Measurements from ENCODE around the gene CCN5.

Gene CCN5

GRCh38 chr20:44720621-44720996 is 5.4 kb downstream of the CCN5 start:
- Mint-ChIP-seq H3K4me3 (no peak overlapping the region), H3K4me1 (peaks cover 5% of the 10 kb centered on the region), H3K27me3 (no peaks in the 10 kb centered on the region), H3K9me3 (no peaks in the 10 kb centered on the region), H3K27ac (no peak overlapping the region)
- DNase-seq (no peak), ATAC-seq (no peak)

DNA sequence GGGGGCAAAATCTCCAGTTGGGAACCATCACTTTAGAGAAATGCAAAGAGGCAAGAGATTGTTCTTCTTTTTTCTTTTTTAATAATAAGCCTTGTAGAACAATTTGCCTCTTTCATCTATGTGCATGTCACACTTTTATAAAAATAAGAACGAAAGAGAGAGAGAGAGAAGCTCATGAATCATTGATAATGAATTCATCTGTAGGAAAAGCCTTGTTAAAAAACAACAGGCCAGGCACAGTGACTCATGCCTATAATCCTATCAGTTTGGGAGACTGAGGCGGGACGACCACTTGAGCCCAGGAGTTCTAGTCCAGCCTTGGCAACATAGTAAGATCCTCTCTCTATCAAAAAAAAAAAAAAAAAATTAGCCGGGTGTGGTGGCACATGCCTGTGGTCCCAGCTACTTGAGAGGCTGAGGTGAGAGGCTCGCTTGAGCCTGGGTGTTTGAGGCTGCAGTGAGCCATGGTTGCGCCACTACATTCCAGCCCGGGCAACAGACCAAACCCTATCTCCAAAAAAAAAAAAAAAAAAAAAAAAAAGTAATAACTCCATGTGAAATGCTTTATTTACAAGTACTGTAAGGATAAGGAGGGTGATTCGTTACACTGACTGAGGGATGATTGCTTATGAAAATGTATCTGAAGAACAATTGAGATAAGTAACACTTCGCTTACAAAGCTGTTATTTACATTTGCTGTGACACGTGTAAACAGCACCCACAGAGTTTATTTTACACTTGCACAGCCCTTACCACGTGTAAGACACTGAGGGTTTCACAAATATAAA is 6.0 kb downstream of the CCN5 start:
- ATAC-seq: no peak
- Mint-ChIP-seq H3K9me3 (no peaks in the 10 kb centered on the region), H3K4me1 (peaks cover 5% of the 10 kb centered on the region), H3K27me3 (no peaks in the 10 kb centered on the region), H3K4me3 (no peak overlapping the region), H3K27ac (no peak overlapping the region)
- DNase-seq: no peak

DNA sequence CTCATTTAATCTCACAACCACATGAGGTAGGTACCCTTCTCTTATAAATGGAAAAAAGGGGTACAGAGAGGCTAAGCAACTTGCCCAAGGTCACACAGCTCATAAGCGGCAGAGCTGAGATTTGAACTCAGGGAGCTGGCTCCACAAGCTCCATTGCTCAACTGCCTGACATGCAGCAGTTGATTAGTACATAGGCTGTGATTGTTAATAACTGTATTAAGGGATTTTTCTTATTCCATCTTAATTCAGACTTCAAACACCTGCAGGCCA is 6.6 kb downstream of the CCN5 start:
- H3K4me3 Mint-ChIP-seq: no peak overlapping the region
- no peak overlapping the region for H3K27ac Mint-ChIP-seq
- H3K4me1 Mint-ChIP-seq: peaks cover 5% of the 10 kb centered on the region
- no peak for ATAC-seq
- H3K9me3 Mint-ChIP-seq: no peaks in the 10 kb centered on the region
- DNase-seq: no peak
- no peaks in the 10 kb centered on the region for H3K27me3 Mint-ChIP-seq

- peaks cover 5% of the 10 kb centered on the region for H3K4me1 Mint-ChIP-seq
- no peaks in the 10 kb centered on the region for H3K9me3 Mint-ChIP-seq
- H3K27me3 Mint-ChIP-seq: no peaks in the 10 kb centered on the region
- H3K27ac Mint-ChIP-seq: peak overlapping the region in 1 of 2 donors; percentile 70
- no peak for ATAC-seq
- H3K4me3 Mint-ChIP-seq: no peak overlapping the region
- DNase-seq: no peak
Measured at GRCh38 chr20:44722990-44723389, 7.8 kb downstream of the CCN5 start.

- H3K27me3 Mint-ChIP-seq: no peaks in the 10 kb centered on the region
- peaks cover 5% of the 10 kb centered on the region for H3K4me1 Mint-ChIP-seq
- DNase-seq: no peak
- H3K9me3 Mint-ChIP-seq: no peaks in the 10 kb centered on the region
- H3K27ac Mint-ChIP-seq: no peak overlapping the region
- no peak overlapping the region for H3K4me3 Mint-ChIP-seq
- no peak for ATAC-seq
Measured at GRCh38 chr20:44723391-44723790, 8.2 kb downstream of the CCN5 start.

DNA sequence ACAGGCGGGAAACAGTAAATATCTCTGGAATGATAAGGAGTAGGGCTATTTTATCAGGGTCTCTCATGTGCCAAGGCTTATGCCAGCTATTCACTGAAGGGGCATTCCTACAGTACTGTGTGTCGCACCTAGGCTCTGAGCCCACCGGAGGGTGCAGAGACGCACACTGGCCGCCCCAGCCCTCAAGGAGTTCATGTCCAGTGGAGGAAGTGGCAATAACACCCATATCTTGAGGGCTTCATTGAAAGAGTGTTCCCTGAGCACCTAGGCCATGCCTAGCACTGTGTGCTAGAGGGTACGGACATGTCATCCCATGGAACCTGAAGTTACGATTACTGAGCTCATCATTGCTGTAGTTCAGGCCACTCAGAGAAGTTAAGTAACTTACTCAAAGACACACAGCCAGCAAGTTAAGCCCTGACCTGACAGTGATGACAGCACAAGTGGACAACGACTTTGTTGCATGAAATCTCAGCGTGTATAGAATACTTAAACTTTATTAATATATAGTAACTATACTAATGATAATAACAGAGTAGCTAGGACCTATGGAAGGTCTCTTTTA is 8.7 kb downstream of the CCN5 start:
- no peaks in the 10 kb centered on the region for H3K9me3 Mint-ChIP-seq
- no peak overlapping the region for H3K4me3 Mint-ChIP-seq
- no peak overlapping the region for H3K27ac Mint-ChIP-seq
- ATAC-seq (no peak), DNase-seq (no peak)
- H3K27me3 Mint-ChIP-seq: no peaks in the 10 kb centered on the region
- H3K4me1 Mint-ChIP-seq: peaks cover 5% of the 10 kb centered on the region

DNA sequence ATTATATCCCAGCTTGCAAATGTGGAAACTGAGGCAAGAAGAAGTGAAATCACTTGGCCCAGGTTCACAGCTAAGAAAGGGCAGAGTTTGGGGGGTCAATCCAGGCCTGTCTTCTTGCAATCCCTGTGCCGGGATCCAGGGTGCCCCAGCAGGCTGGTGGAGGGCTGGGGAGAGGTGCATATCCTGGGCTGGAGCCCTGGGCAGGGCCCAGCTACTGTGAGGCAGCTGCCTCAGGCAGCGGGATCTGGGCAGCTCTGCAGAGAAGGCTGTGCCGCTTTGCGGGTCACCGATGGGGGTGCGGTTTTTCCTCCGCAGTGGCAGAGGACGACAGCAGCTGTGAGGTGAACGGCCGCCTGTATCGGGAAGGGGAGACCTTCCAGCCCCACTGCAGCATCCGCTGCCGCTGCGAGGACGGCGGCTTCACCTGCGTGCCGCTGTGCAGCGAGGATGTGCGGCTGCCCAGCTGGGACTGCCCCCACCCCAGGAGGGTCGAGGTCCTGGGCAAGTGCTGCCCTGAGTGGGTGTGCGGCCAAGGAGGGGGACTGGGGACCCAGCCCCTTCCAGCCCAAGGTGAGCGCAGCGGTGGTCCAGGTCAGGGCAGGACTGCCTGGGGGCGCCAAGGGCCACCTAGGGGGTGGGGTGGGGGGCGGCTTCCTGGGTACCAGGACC is 9.4 kb downstream of the CCN5 start:
- Mint-ChIP-seq H3K9me3 (no peaks in the 10 kb centered on the region), H3K27ac (no peak overlapping the region), H3K4me1 (peaks cover 5% of the 10 kb centered on the region), H3K27me3 (no peaks in the 10 kb centered on the region), H3K4me3 (no peak overlapping the region)
- no peak for DNase-seq
- ATAC-seq: no peak

GRCh38 chr20:44725837-44726236 is 10.7 kb downstream of the CCN5 start:
- no peak for DNase-seq
- H3K27me3 Mint-ChIP-seq: no peaks in the 10 kb centered on the region
- peaks cover 5% of the 10 kb centered on the region for H3K4me1 Mint-ChIP-seq
- no peak overlapping the region for H3K4me3 Mint-ChIP-seq
- H3K27ac Mint-ChIP-seq: no peak overlapping the region
- no peak for ATAC-seq
- no peaks in the 10 kb centered on the region for H3K9me3 Mint-ChIP-seq

DNA sequence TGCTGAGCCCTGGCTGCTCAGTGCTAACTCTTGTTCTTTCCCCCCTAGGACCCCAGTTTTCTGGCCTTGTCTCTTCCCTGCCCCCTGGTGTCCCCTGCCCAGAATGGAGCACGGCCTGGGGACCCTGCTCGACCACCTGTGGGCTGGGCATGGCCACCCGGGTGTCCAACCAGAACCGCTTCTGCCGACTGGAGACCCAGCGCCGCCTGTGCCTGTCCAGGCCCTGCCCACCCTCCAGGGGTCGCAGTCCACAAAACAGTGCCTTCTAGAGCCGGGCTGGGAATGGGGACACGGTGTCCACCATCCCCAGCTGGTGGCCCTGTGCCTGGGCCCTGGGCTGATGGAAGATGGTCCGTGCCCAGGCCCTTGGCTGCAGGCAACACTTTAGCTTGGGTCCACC is 11.9 kb downstream of the CCN5 start:
- ATAC-seq (no peak), DNase-seq (no peak)
- Mint-ChIP-seq H3K27ac (no peak overlapping the region), H3K4me1 (peaks cover 11% of the 10 kb centered on the region), H3K27me3 (no peaks in the 10 kb centered on the region), H3K4me3 (no peak overlapping the region), H3K9me3 (no peaks in the 10 kb centered on the region)

- Mint-ChIP-seq H3K27ac (no peak overlapping the region), H3K9me3 (no peaks in the 10 kb centered on the region), H3K4me3 (no peak overlapping the region)
Measured at GRCh38 chr20:44727651-44728050, 12.5 kb downstream of the CCN5 start.

DNA sequence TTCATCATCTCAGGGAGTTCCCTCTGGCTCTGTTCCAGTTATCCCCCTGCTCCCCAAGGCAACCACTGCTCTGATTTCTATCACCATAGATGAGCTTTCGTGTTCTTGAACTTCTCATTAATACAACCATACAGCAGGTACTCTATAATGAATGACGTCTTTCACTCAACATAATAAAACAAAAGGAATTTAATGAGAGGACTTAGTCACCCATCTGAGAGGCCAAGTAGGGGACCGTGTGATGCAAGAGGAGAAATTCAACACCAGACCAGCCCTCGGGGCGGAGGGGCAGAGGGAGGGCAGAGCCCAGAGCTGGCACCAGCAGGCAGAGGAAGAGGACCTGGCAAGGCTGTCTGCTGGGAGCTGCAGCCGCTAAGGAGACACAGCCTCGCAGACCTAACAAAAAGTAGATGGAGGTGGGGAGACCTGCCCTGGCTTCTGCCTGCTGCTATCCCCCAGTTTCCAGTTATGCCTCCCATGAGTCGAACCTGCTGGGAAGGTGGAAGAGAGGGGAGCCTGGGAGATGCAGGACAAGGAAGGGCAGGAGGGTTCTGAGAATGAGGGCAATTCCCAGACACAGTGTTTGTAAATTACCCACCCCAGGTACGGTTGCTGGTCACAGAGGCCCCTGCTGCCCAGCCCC is 13.8 kb downstream of the CCN5 start:
- ATAC-seq (no peak), DNase-seq (no peak)
- Mint-ChIP-seq H3K4me1 (peaks cover 23% of the 10 kb centered on the region), H3K9me3 (no peaks in the 10 kb centered on the region), H3K27me3 (no peaks in the 10 kb centered on the region), H3K4me3 (no peak overlapping the region), H3K27ac (no peak overlapping the region)

More at GRCh38 chr20:44727651-44728050, 12.5 kb downstream of the CCN5 start:
- H3K4me1 Mint-ChIP-seq: peaks cover 17% of the 10 kb centered on the region
- DNase-seq: no peak
- no peak for ATAC-seq
- H3K27me3 Mint-ChIP-seq: no peaks in the 10 kb centered on the region

DNA sequence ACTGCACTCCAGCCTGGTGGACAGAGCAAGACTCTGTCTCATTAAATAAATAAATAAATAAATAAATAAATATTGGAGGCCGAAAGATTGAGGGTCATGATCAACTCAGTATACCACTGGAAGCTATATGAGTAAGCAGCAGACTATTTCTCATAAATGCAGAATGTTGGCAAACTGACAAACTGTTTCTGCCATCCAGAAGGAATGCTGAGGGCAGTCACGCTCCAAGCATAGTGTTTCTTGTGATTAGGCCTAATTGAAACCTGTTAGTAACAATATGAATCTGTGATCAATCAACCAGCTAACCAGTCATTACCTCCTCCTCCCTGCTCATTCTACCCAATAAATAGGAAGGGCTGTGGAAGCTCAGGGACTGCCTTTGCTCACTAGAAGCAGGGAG is 15.3 kb downstream of the CCN5 start:
- peaks cover 23% of the 10 kb centered on the region for H3K4me1 Mint-ChIP-seq

GRCh38 chr20:44731657-44732056 is 16.5 kb downstream of the CCN5 start:
- Mint-ChIP-seq H3K4me1 (peaks cover 33% of the 10 kb centered on the region), H3K27ac (no peak overlapping the region), H3K27me3 (no peaks in the 10 kb centered on the region), H3K4me3 (no peak overlapping the region), H3K9me3 (peaks cover 0 to 8% of the 10 kb centered on the region in 2 donors)
- no peak for ATAC-seq
- DNase-seq: no peak

More for the DNA sequence above, 15.3 kb downstream of the CCN5 start:
- ATAC-seq: no peak
- H3K9me3 Mint-ChIP-seq: no peaks in the 10 kb centered on the region
- H3K27me3 Mint-ChIP-seq: no peaks in the 10 kb centered on the region
- H3K4me3 Mint-ChIP-seq: no peak overlapping the region
- no peak for DNase-seq
- H3K27ac Mint-ChIP-seq: no peak overlapping the region

DNA sequence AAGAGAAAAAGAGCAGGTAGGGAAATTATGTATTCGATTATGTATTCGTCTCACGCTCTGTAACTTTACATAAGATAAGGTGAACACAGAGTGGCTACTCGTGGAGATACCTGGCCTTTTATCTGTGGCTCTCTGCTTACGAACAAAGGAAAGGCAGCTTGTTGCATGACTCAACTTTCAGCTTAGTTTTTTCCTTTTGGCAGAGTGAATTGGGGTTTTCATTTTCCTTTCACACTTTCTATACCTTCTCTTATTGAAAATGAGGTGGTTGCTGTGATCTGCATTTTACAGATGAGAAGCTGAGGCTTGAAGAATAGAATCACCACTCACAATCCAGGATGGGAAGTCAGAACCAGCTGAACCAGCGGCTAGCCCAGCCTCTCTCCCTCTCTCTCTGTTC is 17.2 kb downstream of the CCN5 start:
- Mint-ChIP-seq H3K9me3 (peaks cover 0 to 13% of the 10 kb centered on the region in 2 donors), H3K4me1 (peaks cover 37% of the 10 kb centered on the region), H3K4me3 (peak overlapping the region; percentile 17 to 47), H3K27ac (peak overlapping the region in 1 of 2 donors; percentile 30), H3K27me3 (no peaks in the 10 kb centered on the region)
- no peak for DNase-seq
- peak; percentile 39 for ATAC-seq

DNA sequence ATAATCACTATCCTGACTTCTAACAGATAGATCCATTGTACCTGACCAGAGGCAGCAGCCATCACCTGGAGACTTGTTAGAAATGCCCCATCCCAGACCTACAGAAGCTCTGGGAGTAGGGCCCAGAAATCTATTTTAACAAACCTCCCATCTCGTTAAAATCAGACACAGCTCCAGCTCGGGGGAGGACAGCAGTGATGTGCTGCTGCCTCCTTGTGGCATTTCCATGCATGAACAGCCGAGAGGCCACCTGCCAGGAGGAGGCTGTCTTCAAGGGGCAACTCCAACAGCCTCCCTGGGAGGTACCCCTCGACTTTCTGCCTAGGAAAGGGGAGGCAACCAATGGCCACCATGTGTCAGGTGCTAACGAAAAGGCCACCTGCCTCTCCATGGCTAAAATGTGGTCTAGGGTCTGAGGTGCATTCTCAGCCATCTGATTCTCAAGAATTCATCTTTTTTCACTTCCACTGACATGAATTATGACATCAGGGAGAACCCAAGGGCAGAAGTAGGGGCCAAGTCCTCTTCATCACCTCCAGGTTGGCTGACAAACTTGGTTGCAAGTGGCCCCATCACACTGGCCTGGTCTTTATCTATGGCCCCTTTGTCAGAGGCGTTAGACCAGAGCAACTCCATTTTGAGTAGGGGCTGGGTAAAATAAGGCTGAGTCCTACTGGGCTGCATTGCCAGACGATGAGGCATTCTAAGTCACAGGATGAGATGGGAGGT is 18.3 kb downstream of the CCN5 start:
- peak overlapping the region in 1 of 2 donors; percentile 36 for H3K4me3 Mint-ChIP-seq
- no peaks in the 10 kb centered on the region for H3K27me3 Mint-ChIP-seq
- peak; percentile 62 to 71 for DNase-seq
- H3K4me1 Mint-ChIP-seq: peaks cover 38% of the 10 kb centered on the region
- H3K27ac Mint-ChIP-seq: peak overlapping the region in 1 of 2 donors; percentile 39
- peaks cover 0 to 13% of the 10 kb centered on the region in 2 donors for H3K9me3 Mint-ChIP-seq
- peak; percentile 75 for ATAC-seq
